Measurements from ENCODE around the gene SLC9A5. TPM values are rescaled to one million over a fixed set of nuclear protein-coding genes. Genes with fewer than 3 reads are reported as not detected.
A peak's percentile ranks its signal among the peaks of the same experiment; 100 is the strongest.

Gene SLC9A5
- total and polyA plus RNA-seq, 9 of the 15 experiments (the other 6 are each of a cell fraction or from before 2014, with no cell fraction given): 0.06 to 3.1 (median 1.2) TPM

DNA sequence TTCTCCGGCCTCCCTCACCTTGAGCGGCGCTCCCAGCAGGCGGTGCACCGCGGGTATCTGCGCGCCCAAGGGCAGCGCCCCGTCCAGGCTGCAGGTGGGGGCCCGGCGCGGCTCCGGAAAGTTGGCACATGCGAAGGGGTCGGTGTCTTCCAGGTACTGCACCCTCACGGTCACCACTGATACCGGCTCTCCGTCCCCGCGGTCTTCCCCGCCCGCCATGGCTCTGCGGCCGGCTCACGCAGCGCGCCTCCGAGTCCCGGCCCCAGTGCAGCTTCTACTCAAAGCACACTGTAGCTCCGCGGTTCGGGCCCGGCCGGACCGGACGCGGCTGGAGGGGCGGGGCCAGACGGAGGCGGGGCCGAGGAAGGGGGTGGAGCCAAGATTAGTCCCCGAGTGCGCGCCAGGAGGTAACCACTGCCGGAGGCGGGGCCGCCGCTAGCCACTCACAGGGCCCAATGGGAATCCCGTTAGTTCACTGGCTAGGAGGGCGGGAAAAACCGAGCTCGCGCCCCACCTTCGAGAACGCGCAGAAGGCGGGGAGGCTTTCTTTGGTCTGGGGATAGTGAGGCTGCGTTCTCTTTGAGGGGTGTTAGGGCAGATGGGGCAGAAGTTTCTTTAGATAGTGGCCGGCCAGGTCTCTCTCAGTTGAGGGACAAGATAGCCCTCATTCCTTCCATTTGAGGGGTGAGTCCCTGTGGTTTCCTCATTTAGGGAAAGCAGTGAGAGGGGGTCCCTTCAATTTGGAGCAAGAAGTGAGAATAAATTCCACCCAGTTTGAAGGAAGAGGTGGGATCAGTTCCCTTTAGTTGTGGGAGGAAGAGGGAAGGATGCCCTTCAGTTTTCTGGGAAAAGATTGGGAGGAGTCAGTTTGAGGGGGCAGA, 1.3 kb upstream of the SLC9A5 start, which contains the start of gene FHOD1 (continued):
- TF ChIP-seq MBD2 (IDR thresholded peaks at IDR 0.05; ENCODE audit: borderline replicate concordance, low read depth) (no peak), YBX1 (IDR thresholded peaks at IDR 0.05) (no peak), SMARCA4 (IDR thresholded peaks at IDR 0.05) (no peak), NRF1 (conservative IDR thresholded peaks at IDR 0.05 in 1 of 2, IDR thresholded peaks at IDR 0.05 in 1 of 2) (peak; percentile 81 to 84), NCOA2 (IDR thresholded peaks at IDR 0.05; ENCODE audit: partially characterized antibody in 2 of 2) (no peak), ZNF134 (CRISPR knock-in tag; conservative IDR thresholded peaks at IDR 0.05) (no peak), ZNF561 (CRISPR knock-in tag; conservative IDR thresholded peaks at IDR 0.05) (no peak), PCBP2 (IDR thresholded peaks at IDR 0.05; ENCODE audit: low read depth, low read length, poor library complexity, severe bottlenecking) (no peak), MYNN (IDR thresholded peaks at IDR 0.05) (no peak), MYNN (CRISPR knock-in tag; IDR thresholded peaks at IDR 0.05) (no peak), CBX1 (IDR thresholded peaks at IDR 0.05; ENCODE audit: low read depth) (peak; percentile 82; the same call in 1 of the 2 replicates), ZFPM2 (CRISPR knock-in tag; IDR thresholded peaks at IDR 0.05) (no peak), NCOA4 (IDR thresholded peaks at IDR 0.05; ENCODE audit: partially characterized antibody) (no peak), DNMT1 (IDR thresholded peaks at IDR 0.05) (no peak), ZNF24 (IDR thresholded peaks at IDR 0.05) (no peak), SRF (CRISPR knock-in tag; IDR thresholded peaks at IDR 0.05) (peak in 1 of 2 experiments; percentile 45; a peak in 1 of 4 replicates)
- TF ChIP-seq, protein P1, sequence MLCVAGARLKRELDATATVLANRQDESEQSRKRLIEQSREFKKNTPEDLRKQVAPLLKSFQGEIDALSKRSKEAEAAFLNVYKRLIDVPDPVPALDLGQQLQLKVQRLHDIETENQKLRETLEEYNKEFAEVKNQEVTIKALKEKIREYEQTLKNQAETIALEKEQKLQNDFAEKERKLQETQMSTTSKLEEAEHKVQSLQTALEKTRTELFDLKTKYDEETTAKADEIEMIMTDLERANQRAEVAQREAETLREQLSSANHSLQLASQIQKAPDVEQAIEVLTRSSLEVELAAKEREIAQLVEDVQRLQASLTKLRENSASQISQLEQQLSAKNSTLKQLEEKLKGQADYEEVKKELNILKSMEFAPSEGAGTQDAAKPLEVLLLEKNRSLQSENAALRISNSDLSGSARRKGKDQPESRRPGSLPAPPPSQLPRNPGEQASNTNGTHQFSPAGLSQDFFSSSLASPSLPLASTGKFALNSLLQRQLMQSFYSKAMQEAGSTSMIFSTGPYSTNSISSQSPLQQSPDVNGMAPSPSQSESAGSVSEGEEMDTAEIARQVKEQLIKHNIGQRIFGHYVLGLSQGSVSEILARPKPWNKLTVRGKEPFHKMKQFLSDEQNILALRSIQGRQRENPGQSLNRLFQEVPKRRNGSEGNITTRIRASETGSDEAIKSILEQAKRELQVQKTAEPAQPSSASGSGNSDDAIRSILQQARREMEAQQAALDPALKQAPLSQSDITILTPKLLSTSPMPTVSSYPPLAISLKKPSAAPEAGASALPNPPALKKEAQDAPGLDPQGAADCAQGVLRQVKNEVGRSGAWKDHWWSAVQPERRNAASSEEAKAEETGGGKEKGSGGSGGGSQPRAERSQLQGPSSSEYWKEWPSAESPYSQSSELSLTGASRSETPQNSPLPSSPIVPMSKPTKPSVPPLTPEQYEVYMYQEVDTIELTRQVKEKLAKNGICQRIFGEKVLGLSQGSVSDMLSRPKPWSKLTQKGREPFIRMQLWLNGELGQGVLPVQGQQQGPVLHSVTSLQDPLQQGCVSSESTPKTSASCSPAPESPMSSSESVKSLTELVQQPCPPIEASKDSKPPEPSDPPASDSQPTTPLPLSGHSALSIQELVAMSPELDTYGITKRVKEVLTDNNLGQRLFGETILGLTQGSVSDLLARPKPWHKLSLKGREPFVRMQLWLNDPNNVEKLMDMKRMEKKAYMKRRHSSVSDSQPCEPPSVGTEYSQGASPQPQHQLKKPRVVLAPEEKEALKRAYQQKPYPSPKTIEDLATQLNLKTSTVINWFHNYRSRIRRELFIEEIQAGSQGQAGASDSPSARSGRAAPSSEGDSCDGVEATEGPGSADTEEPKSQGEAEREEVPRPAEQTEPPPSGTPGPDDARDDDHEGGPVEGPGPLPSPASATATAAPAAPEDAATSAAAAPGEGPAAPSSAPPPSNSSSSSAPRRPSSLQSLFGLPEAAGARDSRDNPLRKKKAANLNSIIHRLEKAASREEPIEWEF (CRISPR knock-in tag; IDR thresholded peaks at IDR 0.05): no peak
- TF ChIP-seq, protein P2, sequence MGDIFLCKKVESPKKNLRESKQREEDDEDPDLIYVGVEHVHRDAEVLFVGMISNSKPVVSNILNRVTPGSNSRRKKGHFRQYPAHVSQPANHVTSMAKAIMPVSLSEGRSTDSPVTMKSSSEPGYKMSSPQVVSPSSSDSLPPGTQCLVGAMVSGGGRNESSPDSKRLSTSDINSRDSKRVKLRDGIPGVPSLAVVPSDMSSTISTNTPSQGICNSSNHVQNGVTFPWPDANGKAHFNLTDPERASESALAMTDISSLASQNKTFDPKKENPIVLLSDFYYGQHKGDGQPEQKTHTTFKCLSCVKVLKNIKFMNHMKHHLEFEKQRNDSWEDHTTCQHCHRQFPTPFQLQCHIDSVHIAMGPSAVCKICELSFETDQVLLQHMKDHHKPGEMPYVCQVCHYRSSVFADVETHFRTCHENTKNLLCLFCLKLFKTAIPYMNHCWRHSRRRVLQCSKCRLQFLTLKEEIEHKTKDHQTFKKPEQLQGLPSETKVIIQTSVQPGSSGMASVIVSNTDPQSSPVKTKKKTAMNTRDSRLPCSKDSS (IDR thresholded peaks at IDR 0.05; ENCODE audit: low read depth, partially characterized antibody): no peak
- TF ChIP-seq, protein P3, sequence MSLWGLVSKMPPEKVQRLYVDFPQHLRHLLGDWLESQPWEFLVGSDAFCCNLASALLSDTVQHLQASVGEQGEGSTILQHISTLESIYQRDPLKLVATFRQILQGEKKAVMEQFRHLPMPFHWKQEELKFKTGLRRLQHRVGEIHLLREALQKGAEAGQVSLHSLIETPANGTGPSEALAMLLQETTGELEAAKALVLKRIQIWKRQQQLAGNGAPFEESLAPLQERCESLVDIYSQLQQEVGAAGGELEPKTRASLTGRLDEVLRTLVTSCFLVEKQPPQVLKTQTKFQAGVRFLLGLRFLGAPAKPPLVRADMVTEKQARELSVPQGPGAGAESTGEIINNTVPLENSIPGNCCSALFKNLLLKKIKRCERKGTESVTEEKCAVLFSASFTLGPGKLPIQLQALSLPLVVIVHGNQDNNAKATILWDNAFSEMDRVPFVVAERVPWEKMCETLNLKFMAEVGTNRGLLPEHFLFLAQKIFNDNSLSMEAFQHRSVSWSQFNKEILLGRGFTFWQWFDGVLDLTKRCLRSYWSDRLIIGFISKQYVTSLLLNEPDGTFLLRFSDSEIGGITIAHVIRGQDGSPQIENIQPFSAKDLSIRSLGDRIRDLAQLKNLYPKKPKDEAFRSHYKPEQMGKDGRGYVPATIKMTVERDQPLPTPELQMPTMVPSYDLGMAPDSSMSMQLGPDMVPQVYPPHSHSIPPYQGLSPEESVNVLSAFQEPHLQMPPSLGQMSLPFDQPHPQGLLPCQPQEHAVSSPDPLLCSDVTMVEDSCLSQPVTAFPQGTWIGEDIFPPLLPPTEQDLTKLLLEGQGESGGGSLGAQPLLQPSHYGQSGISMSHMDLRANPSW (CRISPR knock-in tag; IDR thresholded peaks at IDR 0.05): peak; percentile 63; the same call in 1 of the 2 replicates

Measured in K562 (cell line).